Activated CD4-positive, alpha-beta T cell treated with anti-CD3 and anti-CD28 coated beads, Interleukin-2, amount 10 ng/mL, durations not matched to agents 24 days and 14 days (primary cell): ENCODE data around the gene COL18A1. TPM values are rescaled to one million over a fixed set of nuclear protein-coding genes. Genes with fewer than 3 reads are reported as not detected.
"Not testable (repeated sequence)": the region's sequence is repeated elsewhere in the genome, so short reads cannot be mapped to it uniquely, and the experiment has no call there.

Experiments used
- DNase-seq: peaks from one replicate; pipeline ENCODE4 v3.0.0; 2022
- H3K27ac Mint-ChIP-seq: one replicate; pipeline ENCODE4 v1.8.0; 2022; ENCODE audit warnings: mild to moderate bottlenecking, mixed read lengths
- H3K27me3 Mint-ChIP-seq: one replicate; pipeline ENCODE4 v1.8.0; 2022; ENCODE audit warnings: mixed read lengths
- H3K36me3 Mint-ChIP-seq: one replicate; pipeline ENCODE4 v1.8.0; 2022; ENCODE audit warnings: low read depth, mild to moderate bottlenecking, mixed read lengths
- H3K4me1 Mint-ChIP-seq: one replicate; pipeline ENCODE4 v1.8.0; 2021; ENCODE audit warnings: mixed read lengths
- H3K4me3 Mint-ChIP-seq: one replicate; pipeline ENCODE4 v1.8.0; 2022; ENCODE audit warnings: mild to moderate bottlenecking, moderate library complexity, mixed read lengths
- H3K9me3 Mint-ChIP-seq: one replicate; pipeline ENCODE4 v1.8.0; 2021; ENCODE audit warnings: mixed read lengths
- intact Hi-C: fragments of 100-400 bp; cut with micrococcal nuclease; formaldehyde crosslinking; loops from one replicate; pipeline ENCODE4 v1.15.1; 2023
- total RNA-seq: library from RNA; stranded (reverse); gene quantifications from 2 replicates; pipeline ENCODE4 v1.2.3, GENCODE V29; 2022

Gene COL18A1
- total RNA-seq, 1 donor from 2014 or later = 3.2 TPM

DNA sequence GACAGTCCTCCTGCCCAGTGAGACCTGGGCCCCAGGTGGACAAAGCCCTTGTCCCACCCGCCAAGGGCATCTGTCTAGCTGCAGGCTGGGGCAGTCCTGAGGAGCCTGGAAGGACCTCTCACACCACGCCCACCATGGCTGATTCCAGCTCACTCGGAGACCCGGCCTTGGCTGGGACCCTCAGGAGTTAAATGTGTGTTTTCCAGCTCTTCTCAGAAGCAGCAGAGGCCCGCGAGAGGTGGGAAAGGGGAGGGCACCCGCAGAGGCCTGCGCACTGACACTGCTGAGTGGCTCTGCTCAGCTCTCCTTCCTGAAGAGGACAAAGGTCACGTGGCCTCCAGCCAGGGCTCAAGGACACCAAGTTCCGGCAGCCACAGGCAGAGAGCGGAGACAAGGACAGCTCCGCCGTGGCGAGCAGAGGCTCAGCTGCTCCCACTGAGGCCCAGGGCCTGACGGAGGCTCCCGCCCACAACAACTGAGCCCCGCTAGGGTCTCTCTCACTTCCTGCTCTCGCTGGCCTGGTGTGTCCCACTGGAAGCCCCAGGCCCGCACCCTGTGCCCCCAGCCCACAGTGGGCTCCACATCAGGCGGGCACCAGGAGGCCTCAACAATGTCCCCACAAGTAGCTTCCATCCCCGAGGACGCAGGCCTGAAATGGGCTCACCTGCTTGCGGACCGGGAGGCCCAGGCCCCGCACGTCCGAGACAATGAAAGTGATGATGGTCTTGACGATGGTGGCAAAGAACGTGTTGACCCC, 120.4 kb downstream of the COL18A1 start:
- Mint-ChIP-seq H3K4me1 (no peaks in the 10 kb centered on the region), H3K9me3 (peaks cover 9% of the 10 kb centered on the region), H3K27ac (no peak overlapping the region), H3K27me3 (no peaks in the 10 kb centered on the region), H3K36me3 (peaks cover 53% of the 10 kb centered on the region), H3K4me3 (no peak overlapping the region)
- no peak for DNase-seq
- intact Hi-C loops = no loop called here

GRCh38 chr21:45525910-45526306, 120.9 kb downstream of the COL18A1 start:
- Mint-ChIP-seq H3K36me3 (peaks cover 49% of the 10 kb centered on the region), H3K27ac (no peak overlapping the region), H3K27me3 (no peaks in the 10 kb centered on the region), H3K4me3 (no peak overlapping the region), H3K9me3 (peaks cover 9% of the 10 kb centered on the region), H3K4me1 (no peaks in the 10 kb centered on the region)
- intact Hi-C loops = no loop called here
- DNase-seq = no peak

DNA sequence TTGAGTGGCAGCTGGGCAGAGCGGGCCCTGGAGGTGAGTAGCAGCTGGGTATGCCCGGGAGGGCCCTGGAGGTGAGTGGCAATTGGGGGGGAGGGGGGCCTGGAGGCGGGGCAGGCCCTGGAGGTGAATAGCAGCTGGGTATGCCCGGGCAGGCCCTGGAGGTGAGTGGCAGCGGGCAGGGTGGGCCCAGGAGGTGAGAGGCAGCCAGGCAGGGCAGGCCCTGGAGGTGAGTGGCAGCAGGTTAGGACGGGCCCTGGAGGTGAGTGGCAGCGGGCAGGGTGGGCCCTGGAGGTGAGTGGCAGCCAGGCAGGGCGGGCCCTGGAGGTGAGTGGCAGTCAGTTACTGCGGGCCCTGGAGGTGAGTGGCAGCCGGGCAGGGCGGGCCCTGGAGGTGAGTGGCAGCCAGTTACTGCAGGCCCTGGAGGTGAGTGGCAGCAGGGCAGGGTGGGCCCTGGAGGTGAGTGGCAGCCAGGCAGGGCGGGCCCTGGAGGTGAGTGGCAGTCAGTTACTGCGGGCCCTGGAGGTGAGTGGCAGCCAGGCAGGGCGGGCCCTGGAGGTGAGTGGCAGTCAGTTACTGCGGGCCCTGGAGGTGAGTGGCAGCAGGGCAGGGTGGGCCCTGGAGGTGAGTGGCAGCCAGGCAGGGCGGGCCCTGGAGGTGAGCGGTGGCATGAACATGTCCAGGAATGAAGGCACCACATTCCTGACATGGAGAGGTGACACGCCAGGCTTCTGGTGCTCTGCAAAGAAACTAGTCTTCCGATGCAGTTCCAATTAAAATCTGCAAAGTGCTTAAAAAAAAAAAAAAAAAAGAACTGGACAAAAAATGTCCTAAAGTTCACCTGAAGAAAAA, 122.4 kb downstream of the COL18A1 start:
- not testable (repeated sequence) for H3K9me3 Mint-ChIP-seq, H3K27ac Mint-ChIP-seq
- H3K36me3 Mint-ChIP-seq = peaks cover 42% of the 10 kb centered on the region

DNA sequence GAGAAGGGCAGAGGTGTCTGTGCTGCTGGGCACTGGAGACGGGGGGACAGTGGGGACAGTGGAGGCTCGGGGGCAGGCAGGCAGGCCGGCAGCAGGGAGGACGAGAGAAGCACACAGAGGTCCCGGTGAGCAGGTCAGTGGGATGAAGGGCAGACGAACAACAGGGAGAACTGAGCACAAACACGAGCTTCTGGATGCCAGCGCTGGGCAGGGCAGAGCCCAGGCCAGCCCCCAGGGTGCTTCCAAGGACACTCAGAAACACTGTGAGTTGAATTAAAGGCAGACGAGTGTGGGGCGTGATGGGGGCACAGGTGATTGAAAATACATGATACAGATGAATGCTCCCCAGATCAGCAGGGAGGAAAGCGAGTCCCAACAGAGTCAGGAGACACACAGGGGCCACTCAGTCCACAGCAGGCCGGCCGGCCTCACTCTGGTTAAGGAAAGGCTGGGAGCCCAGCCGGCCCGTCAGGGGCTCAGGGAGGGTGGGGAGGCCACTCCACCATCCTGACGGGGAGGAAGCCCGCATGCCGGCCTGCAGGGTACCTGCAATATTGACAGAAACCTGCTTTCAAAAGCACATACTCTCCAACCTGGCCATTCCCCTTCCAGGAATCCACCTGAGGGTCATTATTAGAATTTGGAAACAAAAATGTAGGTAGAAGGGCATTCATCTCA, 123.2 kb downstream of the COL18A1 start:
- Mint-ChIP-seq H3K36me3 (peaks cover 38% of the 10 kb centered on the region), H3K9me3 (no peaks in the 10 kb centered on the region), H3K27me3 (no peaks in the 10 kb centered on the region), H3K4me3 (no peak overlapping the region), H3K4me1 (peaks cover 5% of the 10 kb centered on the region), H3K27ac (no peak overlapping the region)
- intact Hi-C loops = no loop called here
- DNase-seq = no peak

More for the DNA sequence above, 122.4 kb downstream of the COL18A1 start:
- H3K27me3 Mint-ChIP-seq, H3K4me1 Mint-ChIP-seq, H3K4me3 Mint-ChIP-seq, intact Hi-C loops, DNase-seq: not testable (repeated sequence)

DNA sequence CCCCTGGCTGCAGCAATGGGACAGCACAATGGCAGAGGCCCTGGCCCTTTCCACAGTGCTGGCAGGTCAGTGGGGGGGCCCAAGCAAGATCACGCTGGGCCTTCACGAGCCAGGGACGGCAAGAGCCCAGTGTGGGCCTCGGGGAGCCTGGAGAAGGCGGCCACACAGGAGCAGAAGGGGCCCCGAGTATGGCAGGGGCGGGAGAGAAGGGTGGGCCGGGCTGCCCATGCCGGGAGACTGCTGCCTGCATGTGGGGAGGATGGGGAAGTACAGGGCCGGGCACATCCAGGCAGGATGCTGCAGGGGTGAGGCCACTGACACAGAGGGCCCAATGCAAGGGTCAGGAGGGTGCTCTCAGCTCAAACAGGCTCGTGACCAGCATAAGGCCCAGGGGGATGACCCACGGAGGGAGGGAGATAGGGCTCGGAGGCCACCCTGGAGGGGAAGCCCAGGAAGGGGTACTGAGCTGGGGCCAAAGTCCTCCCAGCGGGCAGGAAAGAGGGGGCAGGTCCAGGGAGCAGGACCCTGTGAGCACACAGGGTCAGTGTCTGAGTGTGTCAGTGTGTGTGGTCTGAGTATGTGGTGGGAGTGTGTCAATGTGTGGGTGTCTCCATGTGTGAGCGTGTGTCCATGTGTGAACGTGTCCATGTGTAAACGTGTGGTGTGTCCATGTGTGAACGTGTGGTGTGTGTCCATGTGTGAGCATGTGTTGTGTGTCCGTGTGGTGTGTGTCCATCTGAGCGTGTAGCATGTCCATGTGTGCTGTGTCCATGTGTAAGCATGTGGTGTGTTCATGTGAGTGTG, 124.2 kb downstream of the COL18A1 start:
- H3K4me3 Mint-ChIP-seq = no peak overlapping the region
- DNase-seq = no peak
- peaks cover 5% of the 10 kb centered on the region for H3K4me1 Mint-ChIP-seq
- no peaks in the 10 kb centered on the region for H3K27me3 Mint-ChIP-seq
- intact Hi-C loops = no loop called here
- peaks cover 33% of the 10 kb centered on the region for H3K36me3 Mint-ChIP-seq
- no peak overlapping the region for H3K27ac Mint-ChIP-seq
- H3K9me3 Mint-ChIP-seq = no peaks in the 10 kb centered on the region

GRCh38 chr21:45529785-45530422, 124.9 kb downstream of the COL18A1 start:
- H3K36me3 Mint-ChIP-seq = peaks cover 31% of the 10 kb centered on the region

GRCh38 chr21:45530423-45531113, 125.6 kb downstream of the COL18A1 start:
- intact Hi-C loops = no loop called here
- Mint-ChIP-seq H3K4me3 (no peak overlapping the region), H3K9me3 (no peaks in the 10 kb centered on the region), H3K4me1 (peaks cover 5% of the 10 kb centered on the region), H3K36me3 (peaks cover 32% of the 10 kb centered on the region), H3K27me3 (no peaks in the 10 kb centered on the region), H3K27ac (no peak overlapping the region)
- no peak for DNase-seq

More at GRCh38 chr21:45529785-45530422, 124.9 kb downstream of the COL18A1 start:
- DNase-seq = no peak
- Mint-ChIP-seq H3K9me3 (no peaks in the 10 kb centered on the region), H3K4me1 (peaks cover 5% of the 10 kb centered on the region), H3K27ac (no peak overlapping the region), H3K4me3 (no peak overlapping the region), H3K27me3 (no peaks in the 10 kb centered on the region)
- intact Hi-C loops = no loop called here

DNA sequence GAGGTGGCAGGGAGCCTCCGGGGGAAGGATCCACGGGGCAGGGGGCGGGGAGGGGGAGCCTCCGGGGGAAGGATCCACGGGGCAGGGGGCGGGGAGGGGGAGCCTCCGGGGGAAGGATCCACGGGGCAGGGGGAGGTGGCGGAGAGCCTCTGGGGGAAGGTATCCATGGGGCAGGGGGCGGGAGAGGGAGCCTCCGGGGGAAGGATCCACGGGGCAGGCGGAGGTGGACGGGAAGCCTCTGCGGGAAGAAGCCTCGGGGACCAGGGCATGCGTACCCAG, 126.1 kb downstream of the COL18A1 start:
- H3K4me3 Mint-ChIP-seq, intact Hi-C loops, H3K27me3 Mint-ChIP-seq, H3K9me3 Mint-ChIP-seq, DNase-seq, H3K27ac Mint-ChIP-seq, H3K4me1 Mint-ChIP-seq: not testable (repeated sequence)
- peaks cover 31% of the 10 kb centered on the region for H3K36me3 Mint-ChIP-seq

DNA sequence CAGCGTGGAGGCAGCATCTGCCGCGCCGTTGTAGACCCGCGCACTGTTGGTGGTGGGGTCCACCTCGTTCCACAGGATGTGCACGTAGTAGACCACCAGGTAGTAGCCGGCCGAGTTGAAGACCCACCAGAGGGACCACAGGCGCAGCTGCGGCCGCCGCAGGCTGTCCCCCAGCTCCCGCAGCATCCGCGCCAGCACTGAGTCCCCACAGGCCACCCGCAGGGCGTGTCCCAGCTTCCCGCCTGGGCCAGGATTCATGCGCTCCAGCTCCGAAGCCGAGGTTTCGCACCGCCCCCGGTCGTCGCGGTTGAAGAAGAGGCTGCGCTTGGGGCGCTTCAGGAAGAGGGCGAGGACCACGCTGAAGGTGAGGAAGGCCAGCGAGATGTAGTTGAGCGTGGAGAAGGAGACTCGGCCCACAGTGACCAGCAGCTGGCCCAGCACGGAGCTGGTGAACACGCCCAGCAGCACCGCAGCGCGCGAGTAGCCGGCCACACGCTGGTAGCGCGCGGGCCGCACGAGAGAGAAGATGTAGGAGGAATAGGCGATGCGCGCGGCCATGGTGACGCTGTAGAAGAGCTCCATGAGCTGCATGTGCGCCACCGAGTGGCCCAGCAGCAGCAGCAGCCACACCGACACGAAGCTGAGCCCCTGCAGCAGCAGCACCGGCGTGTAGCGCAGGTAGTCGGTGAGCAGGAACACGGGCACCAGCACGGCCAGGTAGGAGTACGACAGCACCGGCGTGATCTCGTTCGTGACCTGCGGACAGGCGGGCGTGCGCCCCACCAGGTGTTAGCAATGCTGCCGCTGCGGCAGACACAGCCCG, 126.6 kb downstream of the COL18A1 start:
- peaks cover 6% of the 10 kb centered on the region for H3K4me1 Mint-ChIP-seq
- H3K4me3 Mint-ChIP-seq = no peak overlapping the region
- H3K9me3 Mint-ChIP-seq = no peaks in the 10 kb centered on the region
- no peaks in the 10 kb centered on the region for H3K27me3 Mint-ChIP-seq
- H3K36me3 Mint-ChIP-seq = peaks cover 30% of the 10 kb centered on the region
- no peak for DNase-seq
- no peak overlapping the region for H3K27ac Mint-ChIP-seq
- intact Hi-C loops = no loop called here

GRCh38 chr21:45532826-45533360, 127.9 kb downstream of the COL18A1 start:
- H3K27me3 Mint-ChIP-seq = no peaks in the 10 kb centered on the region
- H3K4me1 Mint-ChIP-seq = peaks cover 6% of the 10 kb centered on the region
- H3K4me3 Mint-ChIP-seq = peak overlapping the region; percentile 62
- H3K36me3 Mint-ChIP-seq = peaks cover 28% of the 10 kb centered on the region
- no peak for DNase-seq
- no peaks in the 10 kb centered on the region for H3K9me3 Mint-ChIP-seq
- peak overlapping the region; percentile 76 for H3K27ac Mint-ChIP-seq
- intact Hi-C loops = no loop called here

GRCh38 chr21:45533361-45533845, 128.4 kb downstream of the COL18A1 start:
- Mint-ChIP-seq H3K9me3 (no peaks in the 10 kb centered on the region), H3K27me3 (no peaks in the 10 kb centered on the region), H3K27ac (no peak overlapping the region), H3K4me3 (no peak overlapping the region), H3K36me3 (peaks cover 26% of the 10 kb centered on the region), H3K4me1 (peaks cover 6% of the 10 kb centered on the region)
- DNase-seq = no peak
- intact Hi-C loops = no loop called here
